ENCODE measurements around the gene SAXO1.
"Not testable (repeated sequence)": the region's sequence is repeated elsewhere in the genome, so short reads cannot be mapped to it uniquely, and the experiment has no call there.

- not testable (repeated sequence) for TF ChIP-seq CTCF, POLR2AphosphoS5 (IDR thresholded peaks at IDR 0.05)
These were observed 102.4 kb downstream of the SAXO1 start for GRCh38 chr9:18930611-18931010.

Measured in sigmoid colon (tissue), 4 donors.